Measurements from ENCODE around the gene DHX15.

- TF ChIP-seq SREBF2 (IDR thresholded peaks at IDR 0.05; ENCODE audit: low read length) (no peak), POLR2AphosphoS5 (IDR thresholded peaks at IDR 0.05; ENCODE audit: low read length) (no peak)
These were observed 29.1 kb upstream of the DHX15 start for GRCh38 chr4:24613502-24613901.
